ENCODE data around the gene GTF2H3. TPM values are rescaled to one million over a fixed set of nuclear protein-coding genes. Genes with fewer than 3 reads are reported as not detected.
"Not testable (repeated sequence)": the region's sequence is repeated elsewhere in the genome, so short reads cannot be mapped to it uniquely, and the experiment has no call there.

Gene GTF2H3
- total RNA-seq, 4 donors from 2014 or later, result 16.2 to 23.4 (median 22.0) TPM

GRCh38 chr12:123599721-123600120, 33.9 kb upstream of the GTF2H3 start:
- TF ChIP-seq, protein P1, sequence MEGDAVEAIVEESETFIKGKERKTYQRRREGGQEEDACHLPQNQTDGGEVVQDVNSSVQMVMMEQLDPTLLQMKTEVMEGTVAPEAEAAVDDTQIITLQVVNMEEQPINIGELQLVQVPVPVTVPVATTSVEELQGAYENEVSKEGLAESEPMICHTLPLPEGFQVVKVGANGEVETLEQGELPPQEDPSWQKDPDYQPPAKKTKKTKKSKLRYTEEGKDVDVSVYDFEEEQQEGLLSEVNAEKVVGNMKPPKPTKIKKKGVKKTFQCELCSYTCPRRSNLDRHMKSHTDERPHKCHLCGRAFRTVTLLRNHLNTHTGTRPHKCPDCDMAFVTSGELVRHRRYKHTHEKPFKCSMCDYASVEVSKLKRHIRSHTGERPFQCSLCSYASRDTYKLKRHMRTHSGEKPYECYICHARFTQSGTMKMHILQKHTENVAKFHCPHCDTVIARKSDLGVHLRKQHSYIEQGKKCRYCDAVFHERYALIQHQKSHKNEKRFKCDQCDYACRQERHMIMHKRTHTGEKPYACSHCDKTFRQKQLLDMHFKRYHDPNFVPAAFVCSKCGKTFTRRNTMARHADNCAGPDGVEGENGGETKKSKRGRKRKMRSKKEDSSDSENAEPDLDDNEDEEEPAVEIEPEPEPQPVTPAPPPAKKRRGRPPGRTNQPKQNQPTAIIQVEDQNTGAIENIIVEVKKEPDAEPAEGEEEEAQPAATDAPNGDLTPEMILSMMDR (IDR thresholded peaks at IDR 0.05), result no peak
- DNase-seq (ENCODE audit: low spot score), result no peak
- no peak for ATAC-seq (ENCODE audit: low FRiP score)

GRCh38 chr12:123601602-123602489, 31.8 kb upstream of the GTF2H3 start, which contains the start of gene DDX55:
Gene DDX55, plus strand, starts transcription at chr12:123602099. Its CDS starts 50 bp downstream, at chr12:123602149.
- DNase-seq (ENCODE audit: low spot score), result peak; percentile 51
- peak; percentile 91 for ATAC-seq (ENCODE audit: low FRiP score)
- TF ChIP-seq, protein P1 (IDR thresholded peaks at IDR 0.05), result no peak

- DNase-seq (ENCODE audit: low spot score) (no peak), ATAC-seq (ENCODE audit: low FRiP score) (no peak)
- TF ChIP-seq, protein P1 (IDR thresholded peaks at IDR 0.05), result no peak
These were observed 30.9 kb upstream of the GTF2H3 start for GRCh38 chr12:123602651-123603195.

DNA sequence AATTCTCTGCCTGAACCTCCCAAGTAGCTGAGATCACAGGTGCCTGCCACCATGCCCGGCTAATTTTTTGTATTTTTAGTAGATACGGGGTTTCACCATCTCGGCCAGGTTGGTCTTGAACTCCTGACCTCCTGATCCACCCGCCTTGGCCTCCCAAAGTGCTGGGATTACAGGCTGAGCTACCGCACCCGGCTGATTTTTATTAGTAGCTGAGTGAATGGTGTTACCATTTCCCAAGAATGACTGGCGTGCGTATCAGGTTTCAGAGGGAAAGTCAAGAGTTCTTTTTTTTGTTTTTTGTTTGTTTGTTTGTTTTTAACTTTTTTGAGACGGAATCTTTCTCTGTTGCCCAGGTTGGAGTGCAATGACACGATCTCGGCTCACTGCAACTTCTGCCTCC, 30.1 kb upstream of the GTF2H3 start:
- DNase-seq (ENCODE audit: low spot score); ATAC-seq (ENCODE audit: low FRiP score): not testable (repeated sequence)

DNA sequence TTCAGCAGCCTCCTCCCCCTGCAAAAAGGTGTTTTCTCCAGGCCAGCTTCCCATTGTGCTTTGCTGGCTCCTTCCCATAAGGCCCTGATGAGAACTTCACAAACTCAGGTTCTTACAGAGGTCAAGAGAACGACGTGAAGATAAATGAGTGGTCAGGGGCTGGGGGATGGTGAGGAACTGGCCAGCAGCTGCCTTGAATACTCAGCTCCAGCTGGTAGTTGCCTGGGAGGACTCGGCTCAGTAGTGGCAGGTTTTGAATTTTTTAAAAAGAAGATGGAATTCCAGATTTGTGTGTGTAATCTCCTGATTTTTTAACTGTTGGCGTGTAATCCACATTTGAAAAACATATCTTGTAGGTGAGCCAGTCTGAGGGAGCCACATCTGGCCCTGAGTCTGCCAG, 25.9 kb upstream of the GTF2H3 start:
- no peak for DNase-seq (ENCODE audit: low spot score)
- no peak for ATAC-seq (ENCODE audit: low FRiP score)
- TF ChIP-seq, protein P1 (IDR thresholded peaks at IDR 0.05), result no peak

DNA sequence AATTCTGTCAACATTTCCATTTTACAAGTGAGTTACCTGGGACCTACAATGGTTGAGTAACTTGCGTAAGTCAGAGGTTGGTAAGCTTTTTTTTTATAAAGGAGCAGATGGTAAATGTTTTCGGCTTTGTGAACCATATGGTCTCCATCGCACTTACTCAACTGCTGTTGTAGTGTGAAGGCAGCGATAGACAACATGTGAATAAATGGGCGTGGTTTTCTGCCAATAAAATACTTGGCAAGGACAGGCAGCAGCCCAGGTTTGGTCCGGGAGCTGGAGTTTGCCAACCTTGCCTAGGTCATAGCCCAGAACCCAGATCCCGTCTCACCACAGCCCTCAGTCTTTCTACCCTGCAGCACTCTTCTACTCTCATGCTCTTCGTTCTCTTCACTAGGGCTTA, 25.4 kb upstream of the GTF2H3 start:
- ATAC-seq (ENCODE audit: low FRiP score) (no peak), DNase-seq (ENCODE audit: low spot score) (no peak)
- TF ChIP-seq, protein P1 (IDR thresholded peaks at IDR 0.05), result no peak

DNA sequence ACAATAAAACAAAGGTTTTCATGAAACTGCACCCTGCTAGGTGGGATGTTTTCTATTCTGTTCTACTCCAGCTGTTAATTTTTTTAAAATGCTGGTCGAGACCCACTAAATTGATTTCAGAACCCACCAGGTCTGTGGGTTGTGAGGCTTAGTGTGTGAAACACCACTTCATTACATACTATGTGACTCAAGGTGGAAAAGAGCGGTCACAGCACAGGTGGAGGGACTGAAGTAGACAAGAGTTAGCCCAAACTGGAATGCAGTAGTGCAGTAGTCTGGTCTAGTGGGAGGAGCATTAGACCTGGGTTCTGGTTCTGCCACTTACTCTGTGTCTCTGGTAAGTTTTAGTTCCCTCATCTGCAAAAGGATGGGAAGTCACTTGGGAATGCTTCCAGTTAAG, 19.5 kb upstream of the GTF2H3 start:
- ATAC-seq (ENCODE audit: low FRiP score), result no peak
- TF ChIP-seq, protein P1 (IDR thresholded peaks at IDR 0.05), result no peak
- no peak for DNase-seq (ENCODE audit: low spot score)

Measured in omental fat pad (tissue), 4 donors.